OCI-LY1 (cell line): Measurements from ENCODE around the gene LSAMP.

ENCODE experiments used
- EZH2 ChIP-seq: fragments of 200-600 bp; sonication (generic), shearing (Covaris generic); IDR thresholded peaks from 2 replicates; pipeline ENCODE4 v1.8.0; 2017; ENCODE audit warnings: borderline replicate concordance, mixed run types, mild to moderate bottlenecking, antibody characterized with exemption, low read length, moderate library complexity, mixed read lengths
- TF ChIP-seq, protein P1 (sequence below): fragments of 200-600 bp; sonication (generic), shearing (Covaris generic); IDR thresholded peaks from 2 replicates; pipeline ENCODE4 v1.5.1; 2017; ENCODE audit warnings: mild to moderate bottlenecking, antibody characterized with exemption, low read length, moderate library complexity, mixed read lengths

DNA sequence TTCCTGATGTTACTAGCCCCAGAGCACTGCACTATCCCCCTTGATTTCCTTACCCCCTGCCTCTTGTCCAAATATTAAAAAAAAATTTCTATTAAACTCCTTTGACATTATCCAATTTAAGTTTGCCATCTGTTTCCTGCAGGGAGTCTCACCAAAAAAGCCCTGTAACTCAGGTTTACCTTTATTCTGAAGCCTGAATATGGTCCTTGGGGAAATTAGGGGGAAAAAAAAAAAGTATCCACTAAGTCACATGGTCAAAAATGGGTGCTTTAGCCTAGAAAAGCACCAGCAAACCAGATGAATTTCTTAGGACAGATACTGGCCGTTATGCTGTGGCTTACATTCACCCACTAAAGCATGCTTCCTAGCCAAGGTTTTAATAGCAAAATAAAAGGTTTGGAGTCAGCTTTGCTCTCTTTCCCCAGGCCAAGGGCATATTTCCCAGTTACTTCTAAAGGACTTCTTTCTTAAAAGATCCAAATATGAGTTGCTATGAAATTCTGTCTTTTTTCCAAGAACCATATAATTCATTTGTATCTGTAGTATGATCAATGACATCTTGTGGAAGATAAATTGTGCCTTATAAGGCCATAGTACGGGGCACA, 394.9 kb downstream of the LSAMP start:
- TF ChIP-seq, protein P1, sequence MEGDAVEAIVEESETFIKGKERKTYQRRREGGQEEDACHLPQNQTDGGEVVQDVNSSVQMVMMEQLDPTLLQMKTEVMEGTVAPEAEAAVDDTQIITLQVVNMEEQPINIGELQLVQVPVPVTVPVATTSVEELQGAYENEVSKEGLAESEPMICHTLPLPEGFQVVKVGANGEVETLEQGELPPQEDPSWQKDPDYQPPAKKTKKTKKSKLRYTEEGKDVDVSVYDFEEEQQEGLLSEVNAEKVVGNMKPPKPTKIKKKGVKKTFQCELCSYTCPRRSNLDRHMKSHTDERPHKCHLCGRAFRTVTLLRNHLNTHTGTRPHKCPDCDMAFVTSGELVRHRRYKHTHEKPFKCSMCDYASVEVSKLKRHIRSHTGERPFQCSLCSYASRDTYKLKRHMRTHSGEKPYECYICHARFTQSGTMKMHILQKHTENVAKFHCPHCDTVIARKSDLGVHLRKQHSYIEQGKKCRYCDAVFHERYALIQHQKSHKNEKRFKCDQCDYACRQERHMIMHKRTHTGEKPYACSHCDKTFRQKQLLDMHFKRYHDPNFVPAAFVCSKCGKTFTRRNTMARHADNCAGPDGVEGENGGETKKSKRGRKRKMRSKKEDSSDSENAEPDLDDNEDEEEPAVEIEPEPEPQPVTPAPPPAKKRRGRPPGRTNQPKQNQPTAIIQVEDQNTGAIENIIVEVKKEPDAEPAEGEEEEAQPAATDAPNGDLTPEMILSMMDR = no peak
- TF ChIP-seq EZH2 = no peak
